ENCODE results near the gene NUAK2. TPM values are rescaled to one million over a fixed set of nuclear protein-coding genes. Genes with fewer than 3 reads are reported as not detected.

Gene NUAK2
- total RNA-seq, 1 donor from 2014 or later, result 140 TPM

- no peaks in the 10 kb centered on the region for H3K27me3 ChIP-seq (ENCODE audit: control insufficient read depth, insufficient read depth, low read length)
- no peaks in the 10 kb centered on the region for H3K36me3 ChIP-seq (ENCODE audit: control insufficient read depth, insufficient read depth, low read length)
- no peak overlapping the region for H3K4me3 ChIP-seq (ENCODE audit: low read depth, low read length)
- DNase-seq (ENCODE audit: low read depth), result no peak
- TF ChIP-seq CTCF (IDR thresholded peaks at IDR 0.05; ENCODE audit: insufficient read depth, low read length, poor library complexity, severe bottlenecking), result no peak
These were observed 8.6 kb upstream of the NUAK2 start for GRCh38 chr1:205330150-205330549.

- no peak overlapping the region for H3K4me3 ChIP-seq (ENCODE audit: low read depth, low read length)
- H3K36me3 ChIP-seq (ENCODE audit: control insufficient read depth, insufficient read depth, low read length), result no peaks in the 10 kb centered on the region
- no peak for DNase-seq (ENCODE audit: low read depth)
- TF ChIP-seq CTCF (IDR thresholded peaks at IDR 0.05; ENCODE audit: insufficient read depth, low read length, poor library complexity, severe bottlenecking), result no peak
- H3K27me3 ChIP-seq (ENCODE audit: control insufficient read depth, insufficient read depth, low read length), result no peaks in the 10 kb centered on the region
These were observed 8.2 kb upstream of the NUAK2 start for GRCh38 chr1:205329719-205330118.

GRCh38 chr1:205328476-205328875, 6.9 kb upstream of the NUAK2 start:
- no peak for TF ChIP-seq CTCF (IDR thresholded peaks at IDR 0.05; ENCODE audit: insufficient read depth, low read length, poor library complexity, severe bottlenecking)
- no peak for DNase-seq (ENCODE audit: low read depth)
- Histone ChIP-seq H3K27me3 (ENCODE audit: control insufficient read depth, insufficient read depth, low read length) (no peaks in the 10 kb centered on the region), H3K4me3 (ENCODE audit: low read depth, low read length) (no peak overlapping the region), H3K36me3 (ENCODE audit: control insufficient read depth, insufficient read depth, low read length) (no peaks in the 10 kb centered on the region)

- Histone ChIP-seq H3K36me3 (ENCODE audit: control insufficient read depth, insufficient read depth, low read length) (no peaks in the 10 kb centered on the region), H3K27me3 (ENCODE audit: control insufficient read depth, insufficient read depth, low read length) (no peaks in the 10 kb centered on the region), H3K4me3 (ENCODE audit: low read depth, low read length) (no peak overlapping the region)
- no peak for DNase-seq (ENCODE audit: low read depth)
- TF ChIP-seq CTCF (IDR thresholded peaks at IDR 0.05; ENCODE audit: insufficient read depth, low read length, poor library complexity, severe bottlenecking), result no peak
These were observed 5.4 kb upstream of the NUAK2 start for GRCh38 chr1:205326812-205327466.

GRCh38 chr1:205325334-205325884, 3.9 kb upstream of the NUAK2 start:
- peak; percentile 56 for DNase-seq (ENCODE audit: low read depth)
- no peaks in the 10 kb centered on the region for H3K27me3 ChIP-seq (ENCODE audit: control insufficient read depth, insufficient read depth, low read length)
- peak; percentile 92 for TF ChIP-seq CTCF (IDR thresholded peaks at IDR 0.05; ENCODE audit: insufficient read depth, low read length, poor library complexity, severe bottlenecking)
- no peaks in the 10 kb centered on the region for H3K36me3 ChIP-seq (ENCODE audit: control insufficient read depth, insufficient read depth, low read length)
- no peak overlapping the region for H3K4me3 ChIP-seq (ENCODE audit: low read depth, low read length)

GRCh38 chr1:205324781-205325180, 3.2 kb upstream of the NUAK2 start:
- H3K36me3 ChIP-seq (ENCODE audit: control insufficient read depth, insufficient read depth, low read length), result no peaks in the 10 kb centered on the region
- H3K27me3 ChIP-seq (ENCODE audit: control insufficient read depth, insufficient read depth, low read length), result no peaks in the 10 kb centered on the region
- no peak for TF ChIP-seq CTCF (IDR thresholded peaks at IDR 0.05; ENCODE audit: insufficient read depth, low read length, poor library complexity, severe bottlenecking)
- DNase-seq (ENCODE audit: low read depth), result peak; percentile 53
- no peak overlapping the region for H3K4me3 ChIP-seq (ENCODE audit: low read depth, low read length)

Data from kidney epithelial cell (primary cell).